ENCODE data around the gene GDF2. TPM values are rescaled to one million over a fixed set of nuclear protein-coding genes. Genes with fewer than 3 reads are reported as not detected.

The GDF2 gene
- polyA plus RNA-seq = not detected in 2 replicates
- polyA minus RNA-seq = not detected in 2 replicates

GRCh38 chr10:47322300-47323061 is at the start of gene GDF2:
TSS of gene GDF2 (plus strand) at chr10:47322454. CDS start at chr10:47322669, 215 bp downstream.
- no peak within 1 kb of the TSS for H3K4me2 ChIP-seq (ENCODE audit: low read length)
- no peaks in the 10 kb centered on the region for H3F3A ChIP-seq (ENCODE audit: insufficient read depth, low read length, poor library complexity, severe bottlenecking)
- no peaks in the 10 kb centered on the region for H4K20me1 ChIP-seq (ENCODE audit: insufficient read depth)
- no peak for TF ChIP-seq EP300 (conservative IDR thresholded peaks at IDR 0.05; ENCODE audit: poor library complexity, severe bottlenecking)
- no peak for TF ChIP-seq MXI1 (conservative IDR thresholded peaks at IDR 0.05; ENCODE audit: poor library complexity, severe bottlenecking)
- no peak for TF ChIP-seq EZH2 (IDR thresholded peaks at IDR 0.05; ENCODE audit: borderline replicate concordance, insufficient read depth, low read length, poor library complexity, severe bottlenecking)
- TF ChIP-seq TAF1 (IDR thresholded peaks at IDR 0.05; ENCODE audit: low read depth) = no peak
- H3K27me3 ChIP-seq (ENCODE audit: insufficient read depth, low read depth, low read length) = no peaks in the 10 kb centered on the region
- H3K4me3 ChIP-seq (ENCODE audit: low read length) = no peak within 1 kb of the TSS
- H3K9ac ChIP-seq (ENCODE audit: low read length) = peak within 1 kb of the TSS; percentile 9
- H3K79me2 ChIP-seq (replicated peaks; ENCODE audit: insufficient read depth, low read length) = no peaks in the 10 kb centered on the region
- H3K27ac ChIP-seq (ENCODE audit: low read length) = no peak within 1 kb of the TSS
- no peaks in the 10 kb centered on the region for H3K36me3 ChIP-seq (ENCODE audit: insufficient read depth, low read length)
- H3K9me3 ChIP-seq (ENCODE audit: low read length) = no peaks in the 10 kb centered on the region
- H2AFZ ChIP-seq (ENCODE audit: low read depth, low read length) = no peak within 1 kb of the TSS
- no peaks in the 10 kb centered on the region for H3K9me2 ChIP-seq (ENCODE audit: insufficient read depth, low read length)

GRCh38 chr10:47276071-47276470 is 46.2 kb upstream of the GDF2 start:
- no peak overlapping the region for H3K27ac ChIP-seq (ENCODE audit: low read length)
- H3K27me3 ChIP-seq (ENCODE audit: insufficient read depth, low read depth, low read length) = no peaks in the 10 kb centered on the region
- TF ChIP-seq EZH2 (IDR thresholded peaks at IDR 0.05; ENCODE audit: borderline replicate concordance, insufficient read depth, low read length, poor library complexity, severe bottlenecking) (no peak), RAD21 (conservative IDR thresholded peaks at IDR 0.05) (no peak)
- H3K36me3 ChIP-seq (ENCODE audit: insufficient read depth, low read length) = no peaks in the 10 kb centered on the region
- no peaks in the 10 kb centered on the region for H3F3A ChIP-seq (ENCODE audit: insufficient read depth, low read length, poor library complexity, severe bottlenecking)
- no peak overlapping the region for H3K4me2 ChIP-seq (ENCODE audit: low read length)
- no peaks in the 10 kb centered on the region for H3K9me2 ChIP-seq (ENCODE audit: insufficient read depth, low read length)
- peaks cover 5% of the 10 kb centered on the region for H3K9me3 ChIP-seq (ENCODE audit: low read length)
- no peaks in the 10 kb centered on the region for H4K20me1 ChIP-seq (ENCODE audit: insufficient read depth)
- H2AFZ ChIP-seq (ENCODE audit: low read depth, low read length) = no peak overlapping the region
- no peaks in the 10 kb centered on the region for H3K79me2 ChIP-seq (replicated peaks; ENCODE audit: insufficient read depth, low read length)
- no peak overlapping the region for H3K4me3 ChIP-seq (ENCODE audit: low read length)
- no peak overlapping the region for H3K9ac ChIP-seq (ENCODE audit: low read length)

- Histone ChIP-seq H3K9ac (ENCODE audit: low read length) (no peak overlapping the region), H3K27me3 (ENCODE audit: insufficient read depth, low read depth, low read length) (no peaks in the 10 kb centered on the region), H3K36me3 (ENCODE audit: insufficient read depth, low read length) (no peaks in the 10 kb centered on the region), H3K79me2 (replicated peaks; ENCODE audit: insufficient read depth, low read length) (no peaks in the 10 kb centered on the region), H3F3A (ENCODE audit: insufficient read depth, low read length, poor library complexity, severe bottlenecking) (no peaks in the 10 kb centered on the region), H3K27ac (ENCODE audit: low read length) (no peak overlapping the region), H4K20me1 (ENCODE audit: insufficient read depth) (no peaks in the 10 kb centered on the region), H3K9me2 (ENCODE audit: insufficient read depth, low read length) (no peaks in the 10 kb centered on the region), H3K4me3 (ENCODE audit: low read length) (no peak overlapping the region), H2AFZ (ENCODE audit: low read depth, low read length) (no peak overlapping the region), H3K9me3 (ENCODE audit: low read length) (peaks cover 5% of the 10 kb centered on the region), H3K4me2 (ENCODE audit: low read length) (no peak overlapping the region)
- TF ChIP-seq POLR2AphosphoS5 (IDR thresholded peaks at IDR 0.05) (no peak), RAD21 (conservative IDR thresholded peaks at IDR 0.05) (no peak), EP300 (conservative IDR thresholded peaks at IDR 0.05; ENCODE audit: poor library complexity, severe bottlenecking) (no peak), CTCF (IDR thresholded peaks at IDR 0.05; ENCODE audit: poor library complexity, severe bottlenecking) (no peak), TAF1 (IDR thresholded peaks at IDR 0.05; ENCODE audit: low read depth) (no peak), SMC3 (conservative IDR thresholded peaks at IDR 0.05; ENCODE audit: poor library complexity) (no peak), REST (IDR thresholded peaks at IDR 0.05; ENCODE audit: borderline replicate concordance) (no peak), MXI1 (conservative IDR thresholded peaks at IDR 0.05; ENCODE audit: poor library complexity, severe bottlenecking) (no peak), EZH2 (IDR thresholded peaks at IDR 0.05; ENCODE audit: borderline replicate concordance, insufficient read depth, low read length, poor library complexity, severe bottlenecking) (no peak)
These were observed 45.5 kb upstream of the GDF2 start for GRCh38 chr10:47276576-47277351.

Data from neural cell (in vitro differentiated cells).